Transverse colon (tissue), 4 donors: ENCODE results near the gene ROS1.
"Not testable (repeated sequence)": the region's sequence is repeated elsewhere in the genome, so short reads cannot be mapped to it uniquely, and the experiment has no call there.

Source experiments
- CTCF ChIP-seq, 5 experiments: fragments of 200-600 bp in 3 of 5; fragments of 450-650 bp in 2 of 5; sonication (generic) in 3 of 5; IDR thresholded peaks; 1 replicate in 2 of 5; 2 replicates in 3 of 5; pipeline ENCODE4 v1.5.1; 2016 to 2017; ENCODE audit warnings: antibody characterized with exemption in 5 of 5, inconsistent platforms in 3 of 5, mild to moderate bottlenecking in 2 of 5, moderate library complexity in 1 of 5
- EP300 ChIP-seq: sonication (generic); formaldehyde crosslinking; IDR thresholded peaks from one replicate; pipeline ENCODE4 v1.6.1; 2017; ENCODE audit warnings: antibody characterized with exemption, low read depth
- POLR2A ChIP-seq: fragments of 450-650 bp; IDR thresholded peaks from one replicate; pipeline ENCODE4 v1.6.1; 2016; ENCODE audit warnings: antibody characterized with exemption, mild to moderate bottlenecking, moderate library complexity
- POLR2AphosphoS5 ChIP-seq, 3 donors: sonication (generic); formaldehyde crosslinking; IDR thresholded peaks; one replicate each; pipeline ENCODE4 v1.6.1; 2016; ENCODE audit warnings: antibody characterized with exemption in 3 of 3

GRCh38 chr6:117468527-117468926 lies 42.8 kb upstream of the ROS1 start:
- not testable (repeated sequence) for TF ChIP-seq CTCF (IDR thresholded peaks at IDR 0.05); POLR2AphosphoS5 (IDR thresholded peaks at IDR 0.05); POLR2A; EP300
